C4-2B (cell line): ENCODE data around the gene ZFYVE19.

Source experiments
- H3K27ac ChIP-seq: fragments of 450-650 bp; 2 replicates; pipeline ENCODE4 v1.5.1; 2017
- CTCF ChIP-seq: fragments of 450-650 bp; conservative IDR thresholded peaks from 2 replicates; pipeline ENCODE4 v1.5.1; 2017; ENCODE audit warnings: mild to moderate bottlenecking
- ZFX ChIP-seq: fragments of 450-650 bp; IDR thresholded peaks from 2 replicates; pipeline ENCODE4 v1.6.1; 2017

ZFYVE19 gene

GRCh38 chr15:40823572-40824343 lies 16.9 kb downstream of the ZFYVE19 start:
- H3K27ac ChIP-seq = no peak overlapping the region
- no peak for TF ChIP-seq CTCF
- no peak for TF ChIP-seq ZFX

- no peak for TF ChIP-seq CTCF
- H3K27ac ChIP-seq = no peak overlapping the region
Observed at GRCh38 chr15:40825661-40826422, 19.0 kb downstream of the ZFYVE19 start.

GRCh38 chr15:40826423-40827075 lies 19.7 kb downstream of the ZFYVE19 start:
- no peak for TF ChIP-seq CTCF
- no peak for TF ChIP-seq ZFX
- no peak overlapping the region for H3K27ac ChIP-seq

- TF ChIP-seq CTCF (no peak), ZFX (no peak)
- H3K27ac ChIP-seq = no peak within 1 kb of the TSS
Observed at GRCh38 chr15:40828447-40829036, 21.7 kb downstream of the ZFYVE19 start, which contains the start of gene PPP1R14D. PPP1R14D (minus strand) TSS chr15:40828708; CDS start chr15:40828641, 67 bp downstream.

- no peak for TF ChIP-seq ZFX
- TF ChIP-seq CTCF = no peak
- no peak overlapping the region for H3K27ac ChIP-seq
Observed at GRCh38 chr15:40829115-40829514, 22.2 kb downstream of the ZFYVE19 start.

- H3K27ac ChIP-seq = no peak overlapping the region
- no peak for TF ChIP-seq ZFX
Observed at GRCh38 chr15:40830884-40831283, 24.0 kb downstream of the ZFYVE19 start.

GRCh38 chr15:40831861-40832260 lies 25.0 kb downstream of the ZFYVE19 start:
- TF ChIP-seq CTCF = no peak
- no peak for TF ChIP-seq ZFX
- no peak overlapping the region for H3K27ac ChIP-seq
